Measurements from ENCODE around the gene SMG6.

The SMG6 gene

GRCh38 chr17:2289878-2290478 lies 13.6 kb downstream of the SMG6 start:
- TF ChIP-seq CTCF (conservative IDR thresholded peaks at IDR 0.05; ENCODE audit: low read depth, low read length): no peak
- H3K4me3 ChIP-seq (ENCODE audit: low read length): no peak overlapping the region
- DNase-seq (ENCODE audit: low read depth): no peak

GRCh38 chr17:2283302-2283701 lies 20.3 kb downstream of the SMG6 start:
- TF ChIP-seq CTCF (conservative IDR thresholded peaks at IDR 0.05; ENCODE audit: low read depth, low read length): no peak

GRCh38 chr17:2282297-2282873 lies 21.2 kb downstream of the SMG6 start:
- peak; percentile 48 for TF ChIP-seq CTCF (conservative IDR thresholded peaks at IDR 0.05; ENCODE audit: low read depth, low read length)
- no peak overlapping the region for H3K4me3 ChIP-seq (ENCODE audit: low read length)
- no peak for DNase-seq (ENCODE audit: low read depth)

More at GRCh38 chr17:2283302-2283701, 20.3 kb downstream of the SMG6 start:
- H3K4me3 ChIP-seq (ENCODE audit: low read length): no peak overlapping the region
- DNase-seq (ENCODE audit: low read depth): no peak

GRCh38 chr17:2279707-2280106 lies 23.9 kb downstream of the SMG6 start:
- TF ChIP-seq CTCF (conservative IDR thresholded peaks at IDR 0.05; ENCODE audit: low read depth, low read length): no peak
- DNase-seq (ENCODE audit: low read depth): no peak

GRCh38 chr17:2277429-2278170 lies 26.0 kb downstream of the SMG6 start:
- TF ChIP-seq CTCF (conservative IDR thresholded peaks at IDR 0.05; ENCODE audit: low read depth, low read length): no peak
- DNase-seq (ENCODE audit: low read depth): no peak
- H3K4me3 ChIP-seq (ENCODE audit: low read length): no peak overlapping the region

More at GRCh38 chr17:2279707-2280106, 23.9 kb downstream of the SMG6 start:
- H3K4me3 ChIP-seq (ENCODE audit: low read length): no peak overlapping the region

- no peak for DNase-seq (ENCODE audit: low read depth)
- TF ChIP-seq CTCF (conservative IDR thresholded peaks at IDR 0.05; ENCODE audit: low read depth, low read length): no peak
- H3K4me3 ChIP-seq (ENCODE audit: low read length): no peak overlapping the region
Measured at GRCh38 chr17:2275722-2276121, 27.9 kb downstream of the SMG6 start.

All from retinal pigment epithelial cell (primary cell).